SK-N-MC (cell line): ENCODE data around the gene UNG.

Source experiments
- EZH2 ChIP-seq: fragments of 200-600 bp; sonication (generic); IDR thresholded peaks from one replicate; pipeline ENCODE4 v1.6.1; 2017; ENCODE audit warnings: antibody characterized with exemption
- FOXP2 ChIP-seq: optimal IDR thresholded peaks from 2 replicates; pipeline ENCODE3; 2011; ENCODE audit warnings: mild to moderate bottlenecking, moderate library complexity; ENCODE audit not compliant: insufficient read depth; ENCODE audit errors: extremely low read length, control extremely low read depth
- POLR2AphosphoS5 ChIP-seq: IDR thresholded peaks from 2 replicates; pipeline ENCODE4 v1.6.1; 2012; ENCODE audit warnings: mild to moderate bottlenecking, low read depth, low read length, borderline replicate concordance

DNA sequence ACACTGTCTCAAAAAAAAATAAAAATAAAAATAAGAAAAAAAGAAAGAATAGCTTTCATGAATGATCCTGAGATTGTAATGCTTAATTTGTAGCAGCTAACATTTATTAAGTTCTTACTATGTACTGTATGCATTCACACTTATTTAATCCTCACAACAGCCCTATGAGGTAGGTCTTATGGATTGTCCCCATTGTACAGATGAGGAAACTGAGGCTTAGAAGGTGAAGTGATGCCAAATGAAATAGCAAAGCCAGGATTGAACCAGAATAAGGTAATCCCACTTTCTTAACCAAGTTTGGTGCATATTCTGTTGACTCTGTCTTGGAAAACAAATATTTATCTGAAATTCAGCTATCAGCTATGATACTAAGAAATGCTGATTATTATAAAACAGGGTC, 42.9 kb upstream of the UNG start:
- TF ChIP-seq POLR2AphosphoS5: no peak
- no peak for TF ChIP-seq EZH2
- TF ChIP-seq FOXP2: no peak
